ENCODE measurements around the gene CLPTM1L.

The CLPTM1L gene

DNA sequence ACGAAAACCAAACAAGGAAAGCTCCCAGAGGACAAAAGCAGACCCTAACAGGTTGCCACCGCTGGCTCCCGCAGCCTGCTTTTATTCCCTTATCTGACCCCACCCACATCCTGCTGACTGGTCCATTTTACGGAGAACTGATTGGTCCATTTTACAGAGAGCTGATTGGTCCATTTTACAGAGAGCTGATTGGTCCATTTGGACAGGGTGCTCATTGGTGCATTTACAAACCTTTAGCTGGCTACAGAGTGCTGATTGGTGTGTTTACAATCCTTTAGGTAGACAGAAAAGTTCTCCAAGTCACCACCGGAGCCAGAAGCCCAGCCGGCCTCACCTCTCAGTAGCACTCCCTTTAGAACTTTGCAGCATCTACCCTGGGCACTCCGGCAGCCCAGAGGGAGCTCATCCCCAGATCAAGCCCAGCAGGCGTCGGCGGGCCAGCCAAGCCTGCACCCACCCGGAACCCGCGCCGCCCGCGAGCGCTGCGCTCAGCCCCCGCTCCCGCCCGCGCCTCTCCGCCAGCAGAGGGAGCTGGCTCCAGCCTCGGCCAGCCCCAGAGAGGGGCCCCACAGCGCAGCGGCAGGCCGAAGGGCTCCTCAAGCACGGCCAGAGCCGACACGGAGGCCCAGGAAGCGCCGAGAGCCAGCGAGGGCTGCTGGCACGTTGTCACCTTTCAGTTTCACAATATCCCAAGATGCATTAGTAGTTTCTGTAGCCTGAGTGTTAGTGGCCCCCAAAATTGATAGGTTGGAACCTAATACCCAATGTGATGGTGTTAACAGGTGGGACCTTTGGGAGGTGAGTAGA, 35.3 kb upstream of the CLPTM1L start:
- Histone ChIP-seq H2AFZ (ENCODE audit: low read length) (peak overlapping the region; percentile 85), H2BK12ac (ENCODE audit: low read length) (no peak overlapping the region), H3K9me3 (replicated peaks in 1 of 2; ENCODE audit: control insufficient read depth in 2 of 2, insufficient read depth in 1 of 2, low read depth in 1 of 2, low read length in 2 of 2) (peaks cover 11 to 13% of the 10 kb centered on the region in 2 donors), H2BK15ac (ENCODE audit: low read length) (no peak overlapping the region), H2BK120ac (ENCODE audit: low read depth, low read length) (no peak overlapping the region), H3K36me3 (replicated peaks in 1 of 2; ENCODE audit: control insufficient read depth in 2 of 2, insufficient read depth in 2 of 2, low read length in 2 of 2) (peaks cover 0 to 2% of the 10 kb centered on the region in 2 donors), H3K4me2 (ENCODE audit: insufficient read depth, low read length, poor library complexity, severe bottlenecking) (peak overlapping the region; percentile 22), H3K14ac (ENCODE audit: low read length) (no peak overlapping the region), H3K4me3 (ENCODE audit: low read length in 2 of 2) (no peak overlapping the region), H3K4ac (ENCODE audit: low read length) (no peak overlapping the region), H4K8ac (ENCODE audit: low read depth, low read length) (no peak overlapping the region), H2AK5ac (ENCODE audit: low read depth, low read length) (no peak overlapping the region), H3K4me1 (ENCODE audit: control insufficient read depth in 2 of 2, insufficient read depth in 1 of 2, low read depth in 1 of 2, low read length in 2 of 2) (peaks cover 0 to 4% of the 10 kb centered on the region in 2 donors), H3K9ac (ENCODE audit: low read depth, low read length, poor library complexity) (peak overlapping the region; percentile 3), H4K91ac (ENCODE audit: low read depth, low read length, poor library complexity) (no peak overlapping the region), H3K18ac (ENCODE audit: low read length) (peak overlapping the region; percentile 19), H3K23ac (ENCODE audit: low read depth, low read length, poor library complexity) (no peak overlapping the region), H3K27ac (replicated peaks; ENCODE audit: low read length) (no peak overlapping the region), H3K79me1 (ENCODE audit: low read depth, low read length) (peaks cover 3% of the 10 kb centered on the region), H2BK5ac (ENCODE audit: low read length) (no peak overlapping the region), H3K27me3 (ENCODE audit: control insufficient read depth in 3 of 3, insufficient read depth in 3 of 3, low read depth in 1 of 3, low read length in 3 of 3) (peaks cover 0 to 53% (median 30%) of the 10 kb centered on the region in 3 experiments)
- peak; percentile 30 for DNase-seq (ENCODE audit: low spot score)
- WGBS, 2 donors (ENCODE audit: extremely low coverage in 2 of 2, insufficient read length in 2 of 2, insufficient replicate concordance in 1 of 2) = no CpG with 5 or more reads among the region's 34 CpGs

GRCh38 chr5:1378866-1379659, 34.2 kb upstream of the CLPTM1L start:
- no peak overlapping the region for H3K18ac ChIP-seq (ENCODE audit: low read length)
- H2BK12ac ChIP-seq (ENCODE audit: low read length) = no peak overlapping the region
- no peak overlapping the region for H2BK5ac ChIP-seq (ENCODE audit: low read length)
- H2AFZ ChIP-seq (ENCODE audit: low read length) = no peak overlapping the region
- no peak overlapping the region for H3K27ac ChIP-seq (replicated peaks; ENCODE audit: low read length)
- peaks cover 11 to 13% of the 10 kb centered on the region in 2 donors for H3K9me3 ChIP-seq (replicated peaks in 1 of 2; ENCODE audit: control insufficient read depth in 2 of 2, insufficient read depth in 1 of 2, low read depth in 1 of 2, low read length in 2 of 2)
- H3K79me1 ChIP-seq (ENCODE audit: low read depth, low read length) = peaks cover 3% of the 10 kb centered on the region
- peak overlapping the region in 1 of 2 donors; percentile 22 for H3K4me3 ChIP-seq (ENCODE audit: low read length in 2 of 2)
- peaks cover 0 to 2% of the 10 kb centered on the region in 2 donors for H3K36me3 ChIP-seq (replicated peaks in 1 of 2; ENCODE audit: control insufficient read depth in 2 of 2, insufficient read depth in 2 of 2, low read length in 2 of 2)
- no peak for DNase-seq (ENCODE audit: low spot score)
- no peak overlapping the region for H2AK5ac ChIP-seq (ENCODE audit: low read depth, low read length)
- no peak overlapping the region for H3K23ac ChIP-seq (ENCODE audit: low read depth, low read length, poor library complexity)
- H3K9ac ChIP-seq (ENCODE audit: low read depth, low read length, poor library complexity) = no peak overlapping the region
- peaks cover 0 to 4% of the 10 kb centered on the region in 2 donors for H3K4me1 ChIP-seq (ENCODE audit: control insufficient read depth in 2 of 2, insufficient read depth in 1 of 2, low read depth in 1 of 2, low read length in 2 of 2)
- no peak overlapping the region for H3K4ac ChIP-seq (ENCODE audit: low read length)
- no peak overlapping the region for H2BK15ac ChIP-seq (ENCODE audit: low read length)
- no peak overlapping the region for H3K4me2 ChIP-seq (ENCODE audit: insufficient read depth, low read length, poor library complexity, severe bottlenecking)
- no peak overlapping the region for H4K8ac ChIP-seq (ENCODE audit: low read depth, low read length)
- H3K27me3 ChIP-seq (ENCODE audit: control insufficient read depth in 3 of 3, insufficient read depth in 3 of 3, low read depth in 1 of 3, low read length in 3 of 3) = peaks cover 0 to 54% (median 24%) of the 10 kb centered on the region in 3 experiments
- peak overlapping the region; percentile 85 for H3K14ac ChIP-seq (ENCODE audit: low read length)
- H4K91ac ChIP-seq (ENCODE audit: low read depth, low read length, poor library complexity) = no peak overlapping the region
- no CpG with 5 or more reads among the region's 24 CpGs for WGBS, 2 donors (ENCODE audit: extremely low coverage in 2 of 2, insufficient read length in 2 of 2, insufficient replicate concordance in 1 of 2)
- no peak overlapping the region for H2BK120ac ChIP-seq (ENCODE audit: low read depth, low read length)

DNA sequence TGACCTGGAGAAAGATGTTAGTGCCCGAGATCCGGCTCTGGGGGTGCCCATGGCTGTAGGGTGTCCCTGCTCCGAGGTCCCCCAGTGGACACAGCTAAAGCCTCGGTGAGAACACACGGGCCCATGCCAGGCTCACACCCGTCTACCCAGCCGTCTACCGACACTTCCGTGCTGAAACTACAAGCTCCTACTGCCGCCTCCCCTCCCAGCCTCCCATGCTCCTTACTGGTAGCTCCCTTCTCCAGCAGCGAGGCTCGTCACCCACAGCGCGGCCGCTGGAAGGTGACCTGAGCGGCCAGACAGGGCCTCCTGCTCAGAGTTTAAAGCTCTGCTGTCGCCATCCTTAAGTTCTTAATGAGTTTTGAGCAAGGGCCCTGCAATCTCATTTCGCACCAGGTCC, 33.2 kb upstream of the CLPTM1L start:
- H2BK120ac ChIP-seq (ENCODE audit: low read depth, low read length) = no peak overlapping the region
- no peak overlapping the region for H4K8ac ChIP-seq (ENCODE audit: low read depth, low read length)
- H3K4me3 ChIP-seq (ENCODE audit: low read length in 2 of 2) = no peak overlapping the region
- peaks cover 0 to 4% of the 10 kb centered on the region in 2 donors for H3K4me1 ChIP-seq (ENCODE audit: control insufficient read depth in 2 of 2, insufficient read depth in 1 of 2, low read depth in 1 of 2, low read length in 2 of 2)
- H2AK5ac ChIP-seq (ENCODE audit: low read depth, low read length) = no peak overlapping the region
- H3K9me3 ChIP-seq (replicated peaks in 1 of 2; ENCODE audit: control insufficient read depth in 2 of 2, insufficient read depth in 1 of 2, low read depth in 1 of 2, low read length in 2 of 2) = peaks cover 11 to 13% of the 10 kb centered on the region in 2 donors
- peaks cover 3% of the 10 kb centered on the region for H3K79me1 ChIP-seq (ENCODE audit: low read depth, low read length)
- no peak overlapping the region for H3K27ac ChIP-seq (replicated peaks; ENCODE audit: low read length)
- peaks cover 0 to 46% (median 17%) of the 10 kb centered on the region in 3 experiments for H3K27me3 ChIP-seq (ENCODE audit: control insufficient read depth in 3 of 3, insufficient read depth in 3 of 3, low read depth in 1 of 3, low read length in 3 of 3)
- WGBS, 2 donors (ENCODE audit: extremely low coverage in 2 of 2, insufficient read length in 2 of 2, insufficient replicate concordance in 1 of 2) = no CpG with 5 or more reads among the region's 18 CpGs
- H2BK15ac ChIP-seq (ENCODE audit: low read length) = no peak overlapping the region
- no peak overlapping the region for H3K9ac ChIP-seq (ENCODE audit: low read depth, low read length, poor library complexity)
- no peak overlapping the region for H2AFZ ChIP-seq (ENCODE audit: low read length)
- H3K36me3 ChIP-seq (replicated peaks in 1 of 2; ENCODE audit: control insufficient read depth in 2 of 2, insufficient read depth in 2 of 2, low read length in 2 of 2) = peaks cover 0 to 2% of the 10 kb centered on the region in 2 donors
- H4K91ac ChIP-seq (ENCODE audit: low read depth, low read length, poor library complexity) = no peak overlapping the region
- no peak overlapping the region for H3K23ac ChIP-seq (ENCODE audit: low read depth, low read length, poor library complexity)
- no peak overlapping the region for H3K4ac ChIP-seq (ENCODE audit: low read length)
- no peak overlapping the region for H3K14ac ChIP-seq (ENCODE audit: low read length)
- no peak overlapping the region for H3K18ac ChIP-seq (ENCODE audit: low read length)
- DNase-seq (ENCODE audit: low spot score) = no peak
- H2BK12ac ChIP-seq (ENCODE audit: low read length) = no peak overlapping the region
- H3K4me2 ChIP-seq (ENCODE audit: insufficient read depth, low read length, poor library complexity, severe bottlenecking) = no peak overlapping the region
- H2BK5ac ChIP-seq (ENCODE audit: low read length) = peak overlapping the region; percentile 45

DNA sequence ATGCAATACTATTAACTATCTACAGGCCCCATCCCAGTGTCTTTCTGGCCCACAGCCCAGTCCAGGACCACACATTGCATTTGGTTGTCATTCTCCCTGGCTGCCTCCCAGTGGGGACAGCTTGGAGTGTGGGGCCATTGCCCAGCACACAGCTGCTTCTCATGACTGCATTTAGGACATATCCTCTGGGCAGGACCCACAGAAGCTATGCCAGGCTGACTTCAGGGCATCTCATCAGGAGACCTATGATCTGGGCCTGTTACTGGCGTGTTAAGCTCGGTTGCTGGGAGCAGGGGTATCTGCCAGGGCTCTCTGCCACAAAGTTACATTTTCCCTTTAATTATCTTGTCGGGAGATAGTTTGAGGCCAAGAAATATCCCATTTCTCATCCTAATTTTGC, 32.1 kb upstream of the CLPTM1L start:
- no peak overlapping the region for H3K18ac ChIP-seq (ENCODE audit: low read length)
- no peak overlapping the region for H3K23ac ChIP-seq (ENCODE audit: low read depth, low read length, poor library complexity)
- no peak overlapping the region for H2AK5ac ChIP-seq (ENCODE audit: low read depth, low read length)
- DNase-seq (ENCODE audit: low spot score) = no peak
- H3K27me3 ChIP-seq (ENCODE audit: control insufficient read depth in 3 of 3, insufficient read depth in 3 of 3, low read depth in 1 of 3, low read length in 3 of 3) = peaks cover 0 to 42% (median 17%) of the 10 kb centered on the region in 3 experiments
- peaks cover 11 to 13% of the 10 kb centered on the region in 2 donors for H3K9me3 ChIP-seq (replicated peaks in 1 of 2; ENCODE audit: control insufficient read depth in 2 of 2, insufficient read depth in 1 of 2, low read depth in 1 of 2, low read length in 2 of 2)
- H2AFZ ChIP-seq (ENCODE audit: low read length) = no peak overlapping the region
- H2BK5ac ChIP-seq (ENCODE audit: low read length) = no peak overlapping the region
- no peak overlapping the region for H3K27ac ChIP-seq (replicated peaks; ENCODE audit: low read length)
- no peak overlapping the region for H3K4ac ChIP-seq (ENCODE audit: low read length)
- no peak overlapping the region for H3K4me3 ChIP-seq (ENCODE audit: low read length in 2 of 2)
- H2BK12ac ChIP-seq (ENCODE audit: low read length) = no peak overlapping the region
- H4K8ac ChIP-seq (ENCODE audit: low read depth, low read length) = no peak overlapping the region
- peaks cover 0 to 4% of the 10 kb centered on the region in 2 donors for H3K4me1 ChIP-seq (ENCODE audit: control insufficient read depth in 2 of 2, insufficient read depth in 1 of 2, low read depth in 1 of 2, low read length in 2 of 2)
- peaks cover 3% of the 10 kb centered on the region for H3K79me1 ChIP-seq (ENCODE audit: low read depth, low read length)
- no peak overlapping the region for H2BK120ac ChIP-seq (ENCODE audit: low read depth, low read length)
- H3K4me2 ChIP-seq (ENCODE audit: insufficient read depth, low read length, poor library complexity, severe bottlenecking) = no peak overlapping the region
- H4K91ac ChIP-seq (ENCODE audit: low read depth, low read length, poor library complexity) = no peak overlapping the region
- no peak overlapping the region for H2BK15ac ChIP-seq (ENCODE audit: low read length)
- peaks cover 0 to 2% of the 10 kb centered on the region in 2 donors for H3K36me3 ChIP-seq (replicated peaks in 1 of 2; ENCODE audit: control insufficient read depth in 2 of 2, insufficient read depth in 2 of 2, low read length in 2 of 2)
- WGBS, 2 donors (ENCODE audit: extremely low coverage in 2 of 2, insufficient read length in 2 of 2, insufficient replicate concordance in 1 of 2) = no CpG with 5 or more reads among the region's 3 CpGs
- H3K9ac ChIP-seq (ENCODE audit: low read depth, low read length, poor library complexity) = no peak overlapping the region
- H3K14ac ChIP-seq (ENCODE audit: low read length) = no peak overlapping the region
